GM18867 (cell line): ENCODE data around the gene PAOX.
"Not testable (repeated sequence)": the region's sequence is repeated elsewhere in the genome, so short reads cannot be mapped to it uniquely, and the experiment has no call there.

Experiments used
- ATAC-seq: cut with Tn5 transposase; IDR thresholded peaks from one replicate; pipeline ENCODE4 v1.9.1; 2021; ENCODE audit warnings: mild to moderate bottlenecking, moderate library complexity; ENCODE audit not compliant: unreplicated experiment

PAOX gene

GRCh38 chr10:133362846-133363245 lies 16.2 kb upstream of the PAOX start:
- no peak for ATAC-seq

- ATAC-seq: no peak
Measured at GRCh38 chr10:133364645-133365431, 14.2 kb upstream of the PAOX start.

- no peak for ATAC-seq
Measured at GRCh38 chr10:133365461-133366129, 13.5 kb upstream of the PAOX start.

- ATAC-seq: no peak
Measured at GRCh38 chr10:133366130-133366478, 13.0 kb upstream of the PAOX start.

- no peak for ATAC-seq
Measured at GRCh38 chr10:133366751-133367150, 12.3 kb upstream of the PAOX start.

- not testable (repeated sequence) for ATAC-seq
Measured at GRCh38 chr10:133367461-133367860, 11.6 kb upstream of the PAOX start.

- no peak for ATAC-seq
Measured at GRCh38 chr10:133368153-133368552, 10.9 kb upstream of the PAOX start.

GRCh38 chr10:133370030-133370786 lies 8.9 kb upstream of the PAOX start:
- ATAC-seq: no peak

GRCh38 chr10:133372507-133372906 lies 6.6 kb upstream of the PAOX start:
- ATAC-seq: no peak

GRCh38 chr10:133373174-133374090 lies 5.6 kb upstream of the PAOX start, which contains the start of gene ECHS1:
ECHS1 (minus strand) TSS chr10:133373354; CDS start chr10:133373333, 21 bp downstream.
- ATAC-seq: peak; percentile 97

GRCh38 chr10:133375357-133376115 lies 3.5 kb upstream of the PAOX start:
- no peak for ATAC-seq

- not testable (repeated sequence) for ATAC-seq
Measured at GRCh38 chr10:133376183-133376582, 2.9 kb upstream of the PAOX start.

GRCh38 chr10:133377025-133377817 lies 1.8 kb upstream of the PAOX start:
- ATAC-seq: no peak

GRCh38 chr10:133377818-133378250 lies 1.2 kb upstream of the PAOX start:
- ATAC-seq: no peak

GRCh38 chr10:133378251-133379096 lies 588 bp upstream of the PAOX start:
- ATAC-seq: peak; percentile 52

- no peak for ATAC-seq
Measured at GRCh38 chr10:133379801-133380666, 972 bp downstream of the PAOX start.

GRCh38 chr10:133381036-133381435 lies 2.0 kb downstream of the PAOX start:
- no peak for ATAC-seq
